Colonic mucosa (tissue), 4 donors: ENCODE measurements around the gene GSK3B. TPM values are rescaled to one million over a fixed set of nuclear protein-coding genes. Genes with fewer than 3 reads are reported as not detected.

Experiments used
- DNase-seq: peaks from one replicate; pipeline ENCODE4 v3.0.0-alpha.2; 2020
- H3K27ac ChIP-seq: fragments of 200-600 bp; one replicate; pipeline ENCODE4 v1.8.0; 2021
- H3K27me3 ChIP-seq: fragments of 200-600 bp; one replicate; pipeline ENCODE4 v1.8.0; 2021
- H3K36me3 ChIP-seq: fragments of 200-600 bp; one replicate; pipeline ENCODE4 v1.8.0; 2021
- H3K4me1 ChIP-seq: fragments of 200-600 bp; one replicate; pipeline ENCODE4 v1.8.0; 2021; ENCODE audit warnings: mild to moderate bottlenecking
- H3K4me3 ChIP-seq: fragments of 200-600 bp; one replicate; pipeline ENCODE4 v1.8.0; 2021
- H3K9ac ChIP-seq, 2 donors: one replicate each; pipeline ENCODE4 v1.7.0; 2013; ENCODE audit warnings: control low read depth in 2 of 2, low read depth in 2 of 2, low read length in 2 of 2
- H3K9me3 ChIP-seq: fragments of 200-600 bp; one replicate; pipeline ENCODE4 v1.8.0; 2021
- intact Hi-C: fragments of 100-400 bp; cut with DNase I; formaldehyde crosslinking; loops from one replicate; pipeline ENCODE4 v1.14.1; 2022
- total RNA-seq, 2 donors: library from RNA; stranded (reverse); fragmentation: NEBNext Ultra II Directional in 1 of 2; extraction: Animal tissue kit (Norgen Biotek cat#: 25700) in 1 of 2; gene quantifications; one replicate each; pipeline ENCODE4 v1.2.1, GENCODE V29; 2021
- TF ChIP-seq, protein P1 (sequence below): fragments of 200-600 bp; IDR thresholded peaks from one replicate; pipeline ENCODE4 v1.8.0; 2022; ENCODE audit warnings: antibody characterized with exemption, mild to moderate bottlenecking
- donor health status: healthy.
- donor health status: DM: no; HTN: no; CAD: no.
- donor health status: DM: no; HTN: no; CAD: no.

The GSK3B gene
- total RNA-seq, 2 donors from 2014 or later, result 34.4 to 43.6 TPM

DNA sequence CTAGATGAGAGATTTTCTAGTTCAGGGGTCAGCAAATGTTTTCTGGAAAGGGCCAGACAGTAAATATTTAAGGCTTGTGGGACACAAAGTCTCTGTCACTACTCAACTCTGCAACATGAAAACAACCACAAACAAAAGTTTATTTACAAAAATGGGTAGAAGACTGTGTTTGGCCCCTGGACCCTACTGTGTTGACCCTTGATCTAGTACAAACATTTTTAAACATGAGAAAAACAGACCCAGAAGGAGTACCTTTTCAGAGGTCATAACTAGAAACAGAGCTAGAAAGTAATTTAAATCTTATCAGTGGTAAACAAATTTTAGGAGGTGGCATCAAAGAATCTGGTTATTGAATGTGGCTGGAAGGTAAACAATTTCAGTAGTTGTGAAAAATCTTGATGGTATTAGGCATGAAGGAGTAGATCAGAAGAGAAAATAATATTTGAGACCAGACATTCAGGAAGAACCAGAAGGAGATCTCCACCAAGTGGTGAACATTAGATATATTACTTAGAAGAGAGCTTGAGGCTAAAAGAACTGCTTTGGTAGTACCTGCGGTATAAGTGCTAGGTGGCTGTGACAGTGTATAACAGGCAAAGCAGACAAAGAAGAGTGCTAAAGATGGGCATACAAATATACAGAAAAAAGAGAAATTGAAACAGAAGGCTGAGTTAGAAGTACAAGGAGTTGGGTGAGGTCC is 210.6 kb downstream of the GSK3B start:
- H3K4me3 ChIP-seq, result no peak overlapping the region
- no peak overlapping the region for H3K9ac ChIP-seq
- H3K4me1 ChIP-seq, result no peaks in the 10 kb centered on the region
- intact Hi-C loops, result no loop called here
- H3K36me3 ChIP-seq, result no peaks in the 10 kb centered on the region
- no peaks in the 10 kb centered on the region for H3K27me3 ChIP-seq
- DNase-seq, result no peak
- no peaks in the 10 kb centered on the region for H3K9me3 ChIP-seq
- no peak overlapping the region for H3K27ac ChIP-seq
- TF ChIP-seq, protein P1, sequence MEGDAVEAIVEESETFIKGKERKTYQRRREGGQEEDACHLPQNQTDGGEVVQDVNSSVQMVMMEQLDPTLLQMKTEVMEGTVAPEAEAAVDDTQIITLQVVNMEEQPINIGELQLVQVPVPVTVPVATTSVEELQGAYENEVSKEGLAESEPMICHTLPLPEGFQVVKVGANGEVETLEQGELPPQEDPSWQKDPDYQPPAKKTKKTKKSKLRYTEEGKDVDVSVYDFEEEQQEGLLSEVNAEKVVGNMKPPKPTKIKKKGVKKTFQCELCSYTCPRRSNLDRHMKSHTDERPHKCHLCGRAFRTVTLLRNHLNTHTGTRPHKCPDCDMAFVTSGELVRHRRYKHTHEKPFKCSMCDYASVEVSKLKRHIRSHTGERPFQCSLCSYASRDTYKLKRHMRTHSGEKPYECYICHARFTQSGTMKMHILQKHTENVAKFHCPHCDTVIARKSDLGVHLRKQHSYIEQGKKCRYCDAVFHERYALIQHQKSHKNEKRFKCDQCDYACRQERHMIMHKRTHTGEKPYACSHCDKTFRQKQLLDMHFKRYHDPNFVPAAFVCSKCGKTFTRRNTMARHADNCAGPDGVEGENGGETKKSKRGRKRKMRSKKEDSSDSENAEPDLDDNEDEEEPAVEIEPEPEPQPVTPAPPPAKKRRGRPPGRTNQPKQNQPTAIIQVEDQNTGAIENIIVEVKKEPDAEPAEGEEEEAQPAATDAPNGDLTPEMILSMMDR, result no peak

DNA sequence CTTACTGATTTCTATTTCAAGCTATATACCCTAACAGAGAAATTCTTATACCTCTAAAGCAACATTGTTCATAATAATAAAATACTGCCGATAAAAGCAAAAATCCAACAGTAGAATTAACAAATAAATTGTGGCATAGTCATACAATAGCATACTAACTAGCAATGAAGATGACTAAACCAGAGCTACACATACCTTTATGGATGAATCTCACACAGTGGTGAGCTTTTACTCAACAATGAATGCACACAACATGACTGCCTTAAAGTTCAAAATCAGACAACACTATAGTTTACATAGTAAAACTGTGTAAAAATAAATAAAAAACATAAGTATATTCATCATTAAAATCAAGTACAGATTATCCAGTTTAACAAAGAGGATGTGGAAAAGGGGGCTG is 213.3 kb downstream of the GSK3B start:
- TF ChIP-seq, protein P1, result no peak
- Histone ChIP-seq H3K36me3 (no peaks in the 10 kb centered on the region), H3K9ac (no peak overlapping the region), H3K27me3 (no peaks in the 10 kb centered on the region), H3K9me3 (no peaks in the 10 kb centered on the region), H3K4me3 (no peak overlapping the region), H3K27ac (no peak overlapping the region), H3K4me1 (no peaks in the 10 kb centered on the region)
- intact Hi-C loops, result no loop called here
- no peak for DNase-seq

DNA sequence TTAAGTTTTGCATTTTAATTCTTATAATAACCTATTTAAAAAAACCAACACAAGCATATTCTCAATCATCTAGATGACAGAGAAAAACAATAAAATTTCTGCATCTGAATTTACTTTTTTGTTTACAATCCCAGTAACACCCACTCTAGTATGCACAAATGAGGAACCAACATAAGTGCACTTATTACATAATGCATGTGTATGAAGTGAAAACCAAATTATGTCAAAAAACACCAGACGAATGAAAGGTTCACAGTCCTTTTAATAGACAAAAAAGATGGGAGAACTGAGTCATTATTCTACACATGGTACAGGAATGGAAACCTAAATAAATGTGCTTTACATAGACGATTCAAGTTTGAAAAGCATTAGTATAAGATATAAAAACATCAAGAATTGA is 220.6 kb downstream of the GSK3B start:
- no peak for DNase-seq
- H3K9ac ChIP-seq, result no peak overlapping the region
- no peaks in the 10 kb centered on the region for H3K27me3 ChIP-seq
- intact Hi-C loops, result no loop called here
- H3K4me3 ChIP-seq, result no peak overlapping the region
- H3K9me3 ChIP-seq, result no peaks in the 10 kb centered on the region
- TF ChIP-seq, protein P1, result no peak
- no peaks in the 10 kb centered on the region for H3K4me1 ChIP-seq
- no peaks in the 10 kb centered on the region for H3K36me3 ChIP-seq
- no peak overlapping the region for H3K27ac ChIP-seq

DNA sequence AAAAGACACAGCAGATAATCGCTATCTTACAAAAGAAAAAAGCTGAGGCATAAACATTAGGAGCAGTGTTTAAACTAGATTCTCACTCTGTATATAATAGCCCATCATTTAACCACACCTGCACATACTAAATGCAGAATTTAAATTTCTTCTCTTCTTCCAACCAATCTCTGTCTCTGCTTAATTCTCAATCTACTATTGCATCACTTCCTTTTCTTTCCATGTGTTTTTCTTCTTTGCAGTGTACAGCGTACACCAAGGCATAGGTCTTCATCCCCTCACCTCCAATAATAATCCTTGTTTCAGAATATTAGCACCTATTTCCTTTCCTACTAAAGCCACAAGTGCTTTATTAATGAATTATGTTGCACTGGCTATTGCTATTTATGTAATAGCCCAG is 221.5 kb downstream of the GSK3B start:
- Histone ChIP-seq H3K27ac (no peak overlapping the region), H3K9me3 (no peaks in the 10 kb centered on the region), H3K4me1 (no peaks in the 10 kb centered on the region), H3K4me3 (no peak overlapping the region), H3K36me3 (no peaks in the 10 kb centered on the region), H3K9ac (no peak overlapping the region), H3K27me3 (no peaks in the 10 kb centered on the region)
- DNase-seq, result no peak
- TF ChIP-seq, protein P1, result no peak
- intact Hi-C loops, result no loop called here

DNA sequence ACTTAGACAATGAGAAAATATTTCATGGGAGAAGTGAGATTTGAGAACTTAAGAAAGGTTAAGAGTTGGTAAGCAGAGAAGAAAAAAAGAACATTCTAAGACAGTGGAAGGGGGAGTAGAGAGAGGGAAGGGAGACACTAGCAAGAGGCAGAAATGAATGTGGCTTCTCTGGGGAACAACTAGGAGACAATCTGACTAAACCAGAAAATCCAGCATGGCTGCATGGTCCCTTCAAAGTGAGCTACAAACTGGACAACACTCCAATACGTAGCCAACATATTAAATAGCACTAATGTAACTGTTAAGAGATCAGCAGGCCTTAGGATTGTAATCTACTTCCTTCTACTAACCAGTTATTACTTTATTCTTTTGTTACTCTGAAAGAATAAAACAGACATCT is 222.7 kb downstream of the GSK3B start:
- H3K9ac ChIP-seq, result no peak overlapping the region
- no peaks in the 10 kb centered on the region for H3K4me1 ChIP-seq
- H3K4me3 ChIP-seq, result no peak overlapping the region
- no peaks in the 10 kb centered on the region for H3K36me3 ChIP-seq
- no peaks in the 10 kb centered on the region for H3K9me3 ChIP-seq
- no peaks in the 10 kb centered on the region for H3K27me3 ChIP-seq
- TF ChIP-seq, protein P1, result no peak
- intact Hi-C loops, result no loop called here
- no peak overlapping the region for H3K27ac ChIP-seq
- DNase-seq, result no peak
